GM21529 (cell line): ENCODE results near the gene TBC1D22B.
"Not testable (repeated sequence)": the region's sequence is repeated elsewhere in the genome, so short reads cannot be mapped to it uniquely, and the experiment has no call there.

ENCODE experiments used
- ATAC-seq: cut with Tn5 transposase; IDR thresholded peaks from one replicate; pipeline ENCODE4 v1.9.1; 2021; ENCODE audit not compliant: unreplicated experiment

TBC1D22B gene

DNA sequence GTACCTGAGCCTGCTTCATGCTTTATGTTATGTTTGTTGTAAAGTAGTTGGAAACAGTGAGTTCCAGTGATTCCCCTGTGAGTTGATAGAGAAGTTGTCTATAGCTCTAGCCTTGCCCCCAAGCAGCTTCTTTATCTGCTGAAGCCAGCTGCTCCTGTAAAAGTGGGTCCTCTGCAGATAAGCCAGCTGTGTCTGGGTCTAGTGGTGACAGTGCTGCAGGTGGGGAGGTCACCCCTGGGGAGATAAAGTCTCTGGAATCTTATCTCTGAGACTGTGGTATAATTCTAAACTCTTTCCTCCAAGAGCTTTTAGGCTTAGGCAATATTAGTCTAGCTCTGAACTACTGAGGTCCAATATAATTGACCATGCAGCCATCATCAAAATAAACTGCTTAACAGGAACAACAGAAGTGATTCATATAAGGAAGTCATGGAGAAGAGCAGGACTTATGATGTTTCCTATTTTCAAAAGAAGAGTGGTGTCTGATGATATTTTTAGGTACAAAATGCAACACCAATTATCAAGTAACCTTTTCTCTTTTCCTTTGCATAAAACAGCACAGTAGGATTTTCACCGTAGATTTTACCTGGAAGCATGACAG is 44.6 kb downstream of the TBC1D22B start:
- ATAC-seq, result no peak

DNA sequence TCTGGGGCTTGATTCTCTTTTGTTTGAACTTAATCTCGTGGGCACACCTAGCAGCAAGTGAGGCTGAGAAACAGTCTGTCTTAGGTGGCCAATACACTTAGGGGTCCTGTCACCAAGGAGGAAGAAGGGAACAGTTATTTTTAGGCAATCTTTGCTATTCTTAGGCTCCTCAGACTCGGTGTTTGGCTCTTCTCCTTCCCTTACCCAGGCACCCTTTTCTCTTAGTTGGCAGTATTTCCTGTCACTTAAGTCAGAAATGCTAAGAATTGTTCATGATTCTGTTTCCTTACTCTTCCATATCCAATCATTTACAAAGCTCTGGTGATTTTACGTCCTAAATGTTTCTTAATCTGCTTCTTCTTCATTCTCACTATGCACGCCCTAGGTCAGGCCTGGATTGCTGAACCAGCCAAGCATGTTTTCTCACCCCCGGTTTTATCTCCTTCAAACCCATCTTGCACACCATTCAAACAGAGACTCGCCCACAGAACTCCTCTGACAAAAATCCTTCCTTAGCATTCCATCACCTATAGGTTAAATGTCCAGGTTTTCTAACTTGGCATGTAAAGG is 45.6 kb downstream of the TBC1D22B start:
- no peak for ATAC-seq

DNA sequence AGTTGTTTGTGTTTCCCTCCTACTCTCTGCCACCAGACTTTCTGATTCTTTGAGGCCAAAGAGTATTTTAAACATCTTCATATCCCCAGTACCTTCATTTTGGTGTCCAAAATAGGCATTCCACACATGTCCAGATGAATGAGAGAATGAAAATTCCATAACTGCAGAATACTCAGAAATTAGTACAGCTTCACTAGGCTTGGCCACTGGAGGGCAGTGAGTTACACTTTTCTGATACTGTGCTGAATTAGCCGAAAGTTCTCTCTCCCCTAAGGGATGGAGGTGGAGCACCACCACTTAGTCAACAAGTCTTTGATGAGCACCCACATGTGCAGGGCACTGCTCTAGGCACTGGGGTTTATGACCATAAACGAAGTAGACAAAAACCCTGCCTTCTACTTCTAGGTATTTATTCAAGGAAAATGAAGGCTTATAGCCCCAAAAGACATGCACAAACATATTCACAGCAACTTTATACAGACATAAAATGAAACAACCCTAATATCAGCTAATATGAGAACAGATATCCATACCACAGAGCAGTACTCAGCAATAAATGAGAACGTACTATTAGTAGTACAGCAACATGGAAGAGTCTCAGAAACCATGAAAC is 46.4 kb downstream of the TBC1D22B start:
- no peak for ATAC-seq

DNA sequence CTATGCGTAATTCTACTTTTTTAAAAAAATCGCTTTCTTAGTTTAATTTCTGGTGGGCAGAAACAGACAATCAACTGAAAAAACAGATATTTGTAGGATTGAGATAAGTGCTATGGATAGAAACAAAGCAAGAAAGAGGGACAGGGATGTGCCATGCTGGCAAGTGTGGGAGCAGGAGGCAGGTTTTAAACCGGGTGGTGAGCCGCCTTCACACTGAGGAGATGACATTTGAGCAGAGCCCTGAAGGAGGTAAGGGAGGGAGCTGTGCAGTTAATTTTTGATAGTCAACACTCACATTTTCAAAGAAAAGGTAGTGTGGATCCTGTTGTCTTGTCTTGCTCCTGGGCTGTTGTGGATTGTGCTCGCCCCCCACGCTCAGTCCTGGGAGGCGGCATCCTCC is 47.2 kb downstream of the TBC1D22B start:
- no peak for ATAC-seq

DNA sequence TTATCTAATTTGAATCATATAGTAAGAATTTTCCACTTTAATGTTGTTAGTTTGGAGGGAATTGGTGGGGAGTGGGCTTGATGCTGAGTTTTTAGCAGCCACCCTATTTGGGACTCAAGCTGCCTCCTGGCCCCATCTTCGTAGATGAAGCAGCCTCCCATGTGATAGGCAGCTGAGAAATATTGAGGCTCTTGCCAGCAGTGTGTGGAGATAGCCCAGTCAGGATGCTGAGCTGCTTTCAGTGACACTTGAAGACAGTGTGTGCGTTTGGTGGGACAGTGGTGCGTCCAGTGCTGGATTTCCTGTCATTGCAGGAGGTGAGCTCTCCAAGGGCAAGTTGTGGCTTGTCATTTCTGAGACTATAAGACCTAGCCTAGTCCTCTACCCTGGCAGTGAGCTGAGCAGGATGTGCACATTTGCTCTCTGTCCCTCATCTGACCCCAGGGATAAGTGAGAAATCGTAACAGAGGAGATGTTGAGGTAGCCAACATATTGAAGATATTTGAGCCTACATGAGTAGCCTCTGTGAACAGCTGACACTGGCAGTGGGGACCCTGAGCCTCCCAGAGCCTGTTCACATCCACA is 48.4 kb downstream of the TBC1D22B start:
- ATAC-seq, result no peak

DNA sequence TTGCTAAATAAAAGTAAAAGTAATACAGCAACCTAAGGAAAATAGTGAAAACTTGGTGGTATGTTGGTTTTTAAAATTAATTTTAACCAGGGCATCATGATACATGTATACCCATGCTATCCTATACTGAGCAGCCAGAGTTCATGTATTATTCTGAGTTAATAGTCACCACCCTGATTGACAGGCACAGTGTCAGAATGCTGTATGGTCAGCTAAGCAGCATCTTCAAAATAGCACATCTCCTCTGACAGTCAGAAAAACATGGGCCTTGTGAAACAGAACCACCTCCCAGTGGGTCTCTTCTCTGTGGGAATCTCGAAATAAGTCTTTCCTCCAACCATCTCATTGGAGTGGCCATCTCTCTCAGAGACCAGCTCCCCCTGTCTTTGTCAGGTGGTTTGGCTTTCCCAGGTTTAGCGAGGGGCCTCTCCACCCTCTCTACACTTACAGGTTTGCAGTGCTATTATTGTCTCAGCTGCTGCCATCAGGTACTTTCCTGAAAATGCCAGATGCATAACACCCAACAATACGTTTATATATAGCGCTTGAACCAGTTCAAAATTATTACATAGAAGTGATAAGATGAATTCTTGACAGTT is 49.2 kb downstream of the TBC1D22B start:
- no peak for ATAC-seq

DNA sequence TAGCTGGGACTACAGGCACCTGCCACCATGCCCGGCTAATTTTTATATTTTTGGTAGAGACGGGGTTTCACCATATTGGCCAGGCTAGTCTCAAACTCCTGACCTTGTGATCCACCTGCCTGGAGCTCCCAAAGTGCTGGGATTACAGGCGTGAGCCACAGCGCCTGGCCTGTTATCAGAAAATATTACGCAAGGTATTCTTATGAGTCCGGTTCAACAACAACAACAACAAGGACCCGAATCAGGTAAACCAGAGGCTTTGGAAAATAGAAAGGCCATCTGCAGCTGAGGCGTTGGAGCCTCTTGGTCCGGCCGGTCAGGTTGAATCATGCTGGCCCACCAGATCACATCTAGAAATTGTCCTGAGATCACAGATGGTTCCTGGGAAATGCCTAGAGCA is 49.9 kb downstream of the TBC1D22B start:
- ATAC-seq, result not testable (repeated sequence)

DNA sequence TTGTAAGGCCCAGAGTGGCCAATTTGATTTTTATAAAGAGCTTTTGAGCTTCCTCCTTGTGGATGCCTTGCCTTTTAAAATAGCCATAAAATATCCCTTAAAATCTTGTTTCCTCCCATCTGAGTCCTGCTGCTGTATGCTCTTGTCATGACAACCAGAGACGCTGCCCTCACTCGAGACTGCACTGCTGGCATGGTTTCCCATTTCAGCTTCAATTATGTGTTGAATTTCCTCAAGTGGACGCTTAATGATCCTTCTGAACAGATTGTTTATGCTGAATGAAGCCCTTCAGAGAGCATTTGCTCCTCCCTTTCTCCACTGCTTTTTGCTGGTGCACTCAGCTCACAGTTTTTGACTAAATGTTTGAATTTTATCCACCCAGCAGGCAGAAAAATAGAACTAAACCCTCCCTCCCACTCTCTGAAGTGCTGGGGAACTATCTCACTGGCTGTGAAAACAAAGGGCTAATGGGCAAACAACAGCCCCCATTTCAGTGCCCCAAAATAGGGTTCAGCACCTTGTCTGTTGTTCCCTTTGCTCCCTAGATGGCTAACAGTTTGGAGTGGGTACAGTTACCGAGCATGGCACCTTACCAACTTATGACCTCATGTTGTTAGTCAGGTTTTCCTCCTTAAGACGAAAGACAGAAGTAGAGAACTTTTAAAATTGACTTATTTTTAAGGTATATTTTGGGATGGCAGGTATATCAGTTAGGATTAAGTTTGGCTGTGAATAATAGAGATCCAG is 50.7 kb downstream of the TBC1D22B start:
- ATAC-seq, result no peak

DNA sequence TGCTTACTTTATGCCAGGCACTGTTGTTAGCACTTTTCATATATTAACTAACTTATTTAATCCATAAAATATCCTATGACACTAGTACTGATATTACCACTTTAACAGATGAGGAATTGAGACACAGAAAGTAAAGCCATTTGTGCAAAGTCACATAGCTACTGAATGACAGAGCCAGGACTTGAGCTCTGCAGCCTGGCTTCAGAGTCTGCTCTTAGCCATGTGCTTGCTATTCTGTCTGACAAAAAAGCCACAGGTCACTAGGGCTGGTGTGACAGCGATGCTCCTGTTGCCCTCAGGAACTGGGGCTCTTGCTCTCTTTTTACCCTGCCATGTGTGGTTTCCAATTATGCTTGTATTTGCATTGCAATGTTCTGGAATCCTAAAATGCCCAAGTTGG is 51.5 kb downstream of the TBC1D22B start:
- ATAC-seq, result no peak

DNA sequence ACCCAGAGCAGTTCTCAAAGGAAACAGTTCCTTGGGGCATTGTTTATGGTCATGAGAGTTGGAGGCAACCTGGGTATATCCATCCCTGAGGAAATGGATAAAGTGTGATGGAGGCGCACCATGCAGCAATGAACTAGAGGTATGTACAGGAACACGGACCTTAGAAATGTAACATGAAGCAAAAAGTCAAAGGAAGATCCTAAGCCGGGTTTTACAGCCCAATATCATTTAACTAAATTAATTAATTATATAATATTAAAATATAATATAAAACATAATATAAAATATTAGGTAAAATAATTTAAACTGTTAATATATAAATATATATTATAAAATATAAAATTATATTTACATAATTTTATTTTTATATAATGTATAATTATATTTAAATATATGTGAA is 52.1 kb downstream of the TBC1D22B start:
- no peak for ATAC-seq

DNA sequence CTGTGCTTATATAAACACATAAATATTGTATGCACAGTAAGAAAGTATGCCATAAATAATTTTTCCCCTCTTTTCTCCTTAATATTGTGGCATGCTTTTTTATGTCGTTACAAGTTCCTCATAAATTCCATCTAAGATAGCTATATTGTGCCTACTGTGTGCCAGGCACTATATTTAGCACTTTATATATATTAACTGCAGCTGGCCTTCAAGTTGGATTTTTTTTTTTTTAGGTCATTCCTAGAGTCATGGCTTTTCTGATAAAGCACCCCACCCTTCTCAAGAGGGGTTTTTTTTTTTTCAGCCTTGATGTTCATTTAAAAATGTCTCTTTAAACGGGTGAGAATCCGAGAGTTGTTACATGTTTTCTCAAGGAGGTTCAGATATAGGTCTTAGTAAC is 53.4 kb downstream of the TBC1D22B start:
- no peak for ATAC-seq

DNA sequence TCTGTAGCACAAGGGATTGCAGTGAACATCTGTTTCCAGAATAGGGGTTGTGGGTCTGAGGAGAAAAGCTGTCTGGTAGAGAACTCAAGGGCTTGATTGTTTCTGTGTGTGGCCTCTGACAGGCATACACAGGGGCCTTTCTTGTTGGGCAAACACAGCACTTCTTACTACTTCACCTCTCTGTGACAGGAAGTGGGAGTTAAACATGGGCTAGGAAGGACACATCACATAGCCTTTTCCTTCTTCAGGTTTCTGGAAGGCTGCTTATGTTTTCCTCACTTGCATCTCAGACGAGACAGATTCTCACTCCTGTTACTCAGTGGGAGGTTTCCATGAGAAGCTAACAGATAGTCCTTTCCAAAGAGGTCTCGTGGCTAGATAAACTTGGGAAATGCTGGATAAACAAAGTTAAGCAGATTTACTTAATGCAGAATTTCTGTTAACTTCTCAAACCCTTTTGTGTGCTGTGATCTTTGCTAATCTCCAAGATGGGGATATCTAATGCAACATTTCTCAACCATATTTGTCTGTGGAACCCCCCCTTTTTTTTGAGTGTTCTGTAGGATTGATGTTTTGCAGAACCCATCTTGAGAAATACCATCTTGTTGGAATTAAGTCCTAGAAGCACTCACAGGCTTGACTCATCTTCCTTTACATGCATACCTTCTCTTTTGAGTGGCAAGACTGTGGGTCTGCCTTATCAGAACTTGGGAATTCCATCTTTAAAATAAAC is 54.3 kb downstream of the TBC1D22B start:
- no peak for ATAC-seq

DNA sequence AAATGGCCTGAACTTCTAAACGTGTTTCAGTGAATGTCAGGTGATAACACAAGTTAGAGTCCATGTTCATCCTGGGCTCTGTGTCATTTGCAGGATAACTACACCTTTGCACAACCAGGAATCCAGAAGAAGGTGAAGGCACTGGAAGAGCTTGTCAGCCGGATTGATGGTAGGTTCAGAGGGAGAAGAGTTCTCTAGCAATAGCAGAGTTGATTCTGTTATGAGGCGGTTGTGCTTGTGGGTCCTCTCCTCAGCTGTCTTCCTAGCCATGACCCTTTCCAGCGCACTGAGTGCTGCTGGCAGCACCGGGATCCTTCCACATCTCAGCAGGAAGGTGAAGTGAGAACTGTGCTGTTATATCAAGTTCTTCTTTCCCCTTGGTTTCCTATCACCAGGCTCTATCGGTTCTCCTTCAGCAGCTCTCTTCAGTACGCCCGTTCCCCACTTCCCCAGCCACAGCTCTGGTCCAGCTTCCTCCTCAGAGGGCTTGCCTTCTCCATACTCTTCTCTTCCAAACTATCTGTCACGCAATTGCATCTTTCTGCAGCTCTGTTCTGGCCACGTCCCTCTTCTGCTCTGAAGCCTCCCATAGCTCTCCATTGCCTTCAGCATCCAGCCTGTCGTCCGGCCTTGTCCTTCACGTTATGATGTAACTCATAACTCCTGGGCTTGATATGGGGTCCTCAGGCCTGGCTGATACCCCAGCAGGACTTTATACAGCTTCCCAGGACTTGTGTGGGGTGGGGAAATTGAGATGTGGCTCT is 56.3 kb downstream of the TBC1D22B start:
- no peak for ATAC-seq

DNA sequence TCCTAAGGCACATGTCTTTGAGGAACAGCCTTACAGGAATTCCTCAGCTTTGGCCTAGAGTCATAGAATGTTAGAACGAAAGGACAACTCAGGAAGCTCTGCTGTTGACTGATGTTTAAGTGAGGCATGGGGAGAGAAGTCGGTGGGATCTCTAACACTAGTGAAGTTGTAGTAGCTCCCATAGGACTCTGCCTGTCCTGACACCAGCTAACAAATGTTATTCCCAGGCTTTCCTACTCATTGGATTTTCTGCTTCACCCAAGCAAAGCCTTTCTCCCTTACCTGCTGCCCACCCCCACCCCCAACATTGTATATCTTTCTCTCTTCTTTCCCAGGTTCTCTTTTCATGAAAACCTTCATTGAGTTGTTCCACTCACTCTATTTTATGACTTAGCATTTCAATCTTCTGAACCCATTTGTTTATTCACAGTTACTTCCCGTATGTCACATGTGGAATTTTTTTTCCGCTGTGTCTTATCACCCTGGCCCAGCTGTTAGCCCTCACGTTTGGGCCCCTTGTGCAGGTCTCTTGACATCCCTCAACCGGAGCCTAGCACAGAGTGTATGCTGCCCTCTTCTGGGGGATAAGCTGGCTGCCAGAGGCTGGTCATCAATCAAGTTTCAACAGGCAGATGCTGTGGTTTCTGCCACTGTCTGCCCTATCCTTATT is 57.0 kb downstream of the TBC1D22B start:
- ATAC-seq, result no peak

DNA sequence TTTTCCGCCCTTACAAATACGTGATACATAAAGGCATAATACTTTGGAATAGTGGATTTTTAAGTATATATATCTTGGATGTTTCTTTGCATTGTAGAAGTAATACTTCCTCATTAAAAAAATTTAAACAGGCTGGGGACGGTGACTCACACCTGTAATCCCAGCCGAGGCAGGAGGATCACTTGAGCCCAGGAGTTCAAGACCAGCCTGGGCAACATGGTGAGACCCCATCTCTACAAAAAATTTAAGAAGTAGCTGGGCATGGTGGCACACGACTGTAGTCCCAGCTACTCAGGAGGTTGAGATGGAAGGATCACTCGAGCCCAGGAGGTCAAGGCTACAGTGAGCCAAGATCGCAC is 57.6 kb downstream of the TBC1D22B start:
- ATAC-seq, result no peak

DNA sequence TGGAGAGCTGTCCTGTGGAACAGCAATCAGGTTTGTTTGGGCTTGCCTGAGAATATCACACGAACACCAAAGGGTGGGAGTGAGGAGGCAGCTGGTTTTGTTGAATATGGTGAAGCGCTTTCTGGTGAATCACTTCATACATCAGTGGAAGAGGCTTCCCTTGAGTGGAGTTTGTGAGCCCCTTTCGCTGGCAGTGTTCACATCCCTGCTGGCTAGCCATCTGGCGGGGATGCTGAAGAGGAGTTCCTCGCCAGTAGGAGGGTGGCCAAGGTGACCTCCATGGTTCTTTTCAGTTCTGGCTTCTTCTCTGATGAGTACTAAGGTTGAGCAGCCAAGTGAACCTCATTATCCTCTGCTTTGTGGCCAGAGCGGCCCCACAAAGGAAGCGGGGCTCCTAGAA is 58.5 kb downstream of the TBC1D22B start:
- ATAC-seq, result no peak

DNA sequence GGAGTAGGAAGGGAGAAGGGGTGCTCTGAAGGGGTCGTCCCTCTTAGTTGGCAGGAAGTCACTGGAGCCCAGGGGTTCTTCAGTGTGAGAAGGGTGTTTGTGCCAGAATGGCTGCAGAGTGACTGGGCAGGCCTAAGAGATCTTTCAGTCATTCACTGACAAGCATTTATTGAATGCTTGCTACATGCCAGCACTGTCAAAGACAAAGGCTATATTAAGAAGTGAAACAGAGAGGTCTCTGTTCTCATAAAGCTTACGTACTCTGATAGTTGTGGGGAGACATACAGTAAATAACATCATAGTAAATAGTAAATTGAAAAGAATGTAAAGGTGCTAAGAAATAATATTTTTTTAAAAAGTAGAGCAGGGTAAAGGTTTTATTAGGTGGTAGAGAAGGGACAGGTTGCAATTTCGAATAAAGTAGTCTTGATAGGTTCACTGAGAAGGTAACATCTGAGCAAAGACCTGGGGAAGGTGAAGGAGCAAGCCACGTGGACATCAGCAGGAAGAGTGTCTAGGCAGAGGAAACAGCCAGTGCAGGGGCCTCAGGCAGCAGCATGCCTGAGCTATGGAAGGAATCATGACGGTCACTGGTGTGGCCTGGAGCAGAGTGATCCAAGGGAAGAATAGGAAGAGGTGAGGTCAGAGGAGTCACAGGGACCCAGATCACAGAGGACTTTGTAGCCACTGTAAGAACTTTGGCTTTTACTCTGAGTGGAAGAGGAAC is 59.9 kb downstream of the TBC1D22B start:
- peak; percentile 67 for ATAC-seq

DNA sequence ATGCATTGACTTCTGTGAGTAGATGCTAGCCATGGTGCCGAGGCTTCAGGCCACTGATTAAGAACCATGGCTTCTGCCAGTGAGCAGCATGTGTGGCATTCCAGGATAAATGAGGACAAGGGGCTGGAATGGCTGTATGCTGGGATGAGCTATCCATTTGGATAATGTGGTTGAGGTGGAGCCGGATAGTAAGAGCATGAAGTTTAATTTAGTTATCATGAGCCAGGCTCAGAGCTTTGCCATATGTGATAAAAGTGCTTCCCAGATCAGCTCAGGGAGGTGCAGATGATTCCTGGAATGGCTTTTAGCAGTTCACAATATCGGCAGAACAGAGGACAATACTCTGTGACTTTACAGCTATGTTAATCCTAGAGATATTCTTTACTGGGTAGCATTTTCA is 61.6 kb downstream of the TBC1D22B start:
- no peak for ATAC-seq
